ENCODE results near the gene TBC1D30. TPM values are rescaled to one million over a fixed set of nuclear protein-coding genes. Genes with fewer than 3 reads are reported as not detected.
"Not testable (repeated sequence)": the region's sequence is repeated elsewhere in the genome, so short reads cannot be mapped to it uniquely, and the experiment has no call there.

Gene TBC1D30
- 0.72 TPM for total RNA-seq

GRCh38 chr12:64824500-64825142 is at the start of gene TBC1D30:
Gene TBC1D30 (plus strand): TSS chr12:64824647. CDS start chr12:64824880, 233 bp downstream.
- ATAC-seq, result peak; percentile 16

GRCh38 chr12:64775147-64775736 is 49.2 kb upstream of the TBC1D30 start:
- ATAC-seq, result not testable (repeated sequence)

GRCh38 chr12:64779354-64779974 is 45.0 kb upstream of the TBC1D30 start:
- ATAC-seq, result no peak

GRCh38 chr12:64780132-64780530 is 44.3 kb upstream of the TBC1D30 start:
- no peak for ATAC-seq

GRCh38 chr12:64780531-64781279 is 43.7 kb upstream of the TBC1D30 start:
- peak; percentile 83 for ATAC-seq

- ATAC-seq, result peak; percentile 40
Observed at GRCh38 chr12:64781280-64782190, 42.9 kb upstream of the TBC1D30 start.

GRCh38 chr12:64782191-64782876 is 42.1 kb upstream of the TBC1D30 start:
- no peak for ATAC-seq

- ATAC-seq, result no peak
Observed at GRCh38 chr12:64785838-64786237, 38.6 kb upstream of the TBC1D30 start.

- no peak for ATAC-seq
Observed at GRCh38 chr12:64790166-64790565, 34.3 kb upstream of the TBC1D30 start.

- no peak for ATAC-seq
Observed at GRCh38 chr12:64791036-64791435, 33.4 kb upstream of the TBC1D30 start.

- no peak for ATAC-seq
Observed at GRCh38 chr12:64792128-64792527, 32.3 kb upstream of the TBC1D30 start.

GRCh38 chr12:64793610-64794009 is 30.8 kb upstream of the TBC1D30 start:
- no peak for ATAC-seq

GRCh38 chr12:64794305-64794704 is 30.1 kb upstream of the TBC1D30 start:
- ATAC-seq, result no peak

- ATAC-seq, result peak; percentile 96
Observed at GRCh38 chr12:64796205-64796845, 28.1 kb upstream of the TBC1D30 start.

GRCh38 chr12:64797156-64797555 is 27.3 kb upstream of the TBC1D30 start:
- no peak for ATAC-seq

- no peak for ATAC-seq
Observed at GRCh38 chr12:64798165-64798564, 26.3 kb upstream of the TBC1D30 start.

GRCh38 chr12:64800640-64801039 is 23.8 kb upstream of the TBC1D30 start:
- ATAC-seq, result no peak

GRCh38 chr12:64801381-64801780 is 23.1 kb upstream of the TBC1D30 start:
- peak; percentile 35 for ATAC-seq

- peak; percentile 52 for ATAC-seq
Observed at GRCh38 chr12:64802180-64802775, 22.2 kb upstream of the TBC1D30 start.

GRCh38 chr12:64806173-64806572 is 18.3 kb upstream of the TBC1D30 start:
- ATAC-seq, result no peak
